GM13977 (cell line): ENCODE measurements around the gene ASB4.
A peak's percentile ranks its signal among the peaks of the same experiment; 100 is the strongest.

Source experiments
- DNase-seq: peaks from one replicate; pipeline ENCODE4 v3.0.0; 2012; ENCODE audit warnings: low spot score
- CTCF ChIP-seq: IDR thresholded peaks from 2 replicates; pipeline ENCODE4 v1.5.1; 2012; ENCODE audit warnings: mild to moderate bottlenecking, control low read depth; ENCODE audit not compliant: insufficient read depth; ENCODE audit errors: extremely low read depth, missing control alignments
- in situ Hi-C: fragments of 300-500 bp; cut with MboI; formaldehyde crosslinking; loops from one replicate; pipeline ENCODE4 v1.12.0; 2022; ENCODE audit warnings: low sequenced_read_pairs, low pct_unique_long_range_greater_than_20kb, mixed read lengths, inconsistent platforms; ENCODE audit not compliant: unreplicated experiment

The ASB4 gene

GRCh38 chr7:95478272-95479037, 7.3 kb upstream of the ASB4 start:
- no peak for DNase-seq
- in situ Hi-C loops: loop anchor here (25.0 kb wide), 1 partner anchor 1041 kb away; no protein-coding TSS in a partner anchor
- peak; percentile 25 for TF ChIP-seq CTCF

- no peak for TF ChIP-seq CTCF
- in situ Hi-C loops: loop anchor here (25.0 kb wide), 1 partner anchor 1043 kb away; no protein-coding TSS in a partner anchor
- no peak for DNase-seq
Observed at GRCh38 chr7:95479992-95480624, 5.6 kb upstream of the ASB4 start.

GRCh38 chr7:95481271-95482165, 4.2 kb upstream of the ASB4 start:
- TF ChIP-seq CTCF: no peak
- DNase-seq: no peak
- in situ Hi-C loops: loop anchor here (25.0 kb wide), 1 partner anchor 1044 kb away; no protein-coding TSS in a partner anchor

- TF ChIP-seq CTCF: no peak
- no peak for DNase-seq
- in situ Hi-C loops: loop anchor here (25.0 kb wide), 1 partner anchor 1045 kb away; no protein-coding TSS in a partner anchor
Observed at GRCh38 chr7:95482424-95482823, 3.3 kb upstream of the ASB4 start.

- no peak for DNase-seq
- TF ChIP-seq CTCF: no peak
- in situ Hi-C loops: loop anchor here (25.0 kb wide), 1 partner anchor 1053 kb away; no protein-coding TSS in a partner anchor
Observed at GRCh38 chr7:95490231-95490762, 4.6 kb downstream of the ASB4 start.

- TF ChIP-seq CTCF: no peak
- in situ Hi-C loops: loop anchor here (25.0 kb wide), 1 partner anchor 1054 kb away; no protein-coding TSS in a partner anchor
- no peak for DNase-seq
Observed at GRCh38 chr7:95491201-95491600, 5.5 kb downstream of the ASB4 start.
